Right lobe of liver (tissue), 6 donors: ENCODE data around the gene CYP4A22. TPM values are rescaled to one million over a fixed set of nuclear protein-coding genes. Genes with fewer than 3 reads are reported as not detected.
"Not testable (repeated sequence)": the region's sequence is repeated elsewhere in the genome, so short reads cannot be mapped to it uniquely, and the experiment has no call there.

Source experiments
- ATAC-seq, 4 donors: fragments of 200-7000 bp; cut with Tn5 transposase; one replicate each; pipeline ENCODE4 v1.9.1; 2020; ENCODE audit warnings: mild to moderate bottlenecking in 4 of 4, moderate library complexity in 4 of 4
- DNase-seq, 3 donors: peaks; one replicate each; pipeline ENCODE4 v3.0.0-alpha.2; 2020
- H3K27ac ChIP-seq, 3 donors: fragments of 200-600 bp; one replicate each; pipeline ENCODE4 v1.8.0; 2022
- H3K27me3 ChIP-seq, 2 donors: fragments of 200-600 bp; one replicate each; pipeline ENCODE4 v1.8.0; 2022
- H3K36me3 ChIP-seq, 4 donors: fragments of 200-600 bp; sonication (generic) in 1 of 4; one replicate each; pipeline versions ENCODE4 v1.5.1 to v1.8.0; 2017 to 2022; ENCODE audit warnings: control low read depth in 1 of 4
- H3K4me1 ChIP-seq, 4 donors: fragments of 200-600 bp; sonication (generic) in 1 of 4; one replicate each; pipeline versions ENCODE4 v1.5.1 to v1.8.0; 2017 to 2022; ENCODE audit warnings: control low read depth in 1 of 4
- H3K4me3 ChIP-seq, 3 donors: fragments of 200-600 bp; one replicate each; pipeline ENCODE4 v1.8.0; 2022
- H3K9me3 ChIP-seq, 4 donors: fragments of 200-600 bp; sonication (generic) in 1 of 4; one replicate each; pipeline versions ENCODE4 v1.5.1 to v1.8.0; 2017 to 2022; ENCODE audit warnings: control low read depth in 1 of 4
- CTCF ChIP-seq, 4 donors: fragments of 200-600 bp in 3 of 4; fragments of 450-650 bp in 1 of 4; IDR thresholded peaks; one replicate each; pipeline versions ENCODE4 v1.5.1 to v1.8.0; 2016 to 2022; ENCODE audit warnings: antibody characterized with exemption in 4 of 4, mild to moderate bottlenecking in 2 of 4
- POLR2A ChIP-seq: fragments of 450-650 bp; IDR thresholded peaks from one replicate; pipeline ENCODE4 v1.6.1; 2017; ENCODE audit warnings: antibody characterized with exemption, mild to moderate bottlenecking
- WGBS: methylation state at CpG from one replicate; pipeline ENCODE4 v1.1.6; 2018; ENCODE audit warnings: low coverage, low lambda C conversion rate; ENCODE audit not compliant: insufficient coverage; ENCODE audit errors: missing lambda C conversion rate; 5-methylcytosine and 5-hydroxymethylcytosine counted together
- intact Hi-C, 2 donors: fragments of 100-400 bp; cut with DNase I; formaldehyde crosslinking; loops; one replicate each; pipeline versions ENCODE4 v1.11.2 to v1.14.1; 2022
- total RNA-seq, 6 experiments: library from RNA; depleted of rRNA in 2 of 6; stranded (reverse); fragments of >200 nt in 2 of 6; fragmentation: NEBNext Ultra II Directional in 3 of 6; extraction: Animal tissue kit (Norgen Biotek cat#: 25700) in 3 of 6; gene quantifications; one replicate each; pipeline versions ENCODE4 v1.1.0 to v1.2.4, GENCODE V29; 2016 to 2023
- donor health status: DM: no; HTN: yes; CAD: no.
- donor health status: DM: no; HTN: no; CAD: no.
- donor health status: DM: no; HTN: no; CAD: no.
- donor health status: DM: no; HTN: yes; CAD: no.
- donor health status: DM: no; HTN: yes; CAD: no.

The CYP4A22 gene
- total RNA-seq, 6 experiments from 2014 or later, result 17.2 to 159 (median 48.9) TPM

GRCh38 chr1:47106792-47107191 lies 30.4 kb upstream of the CYP4A22 start:
- intact Hi-C loops, result no loop called here
- 79% methylated on average over 3 of the region's 3 CpGs for WGBS
- TF ChIP-seq POLR2A (no peak), CTCF (IDR thresholded peaks at IDR 0.05) (no peak)
- Histone ChIP-seq H3K9me3 (no peaks in the 10 kb centered on the region), H3K36me3 (no peaks in the 10 kb centered on the region), H3K27ac (no peak overlapping the region), H3K4me3 (no peak overlapping the region), H3K27me3 (no peaks in the 10 kb centered on the region), H3K4me1 (peaks cover 0 to 5% (median 0%) of the 10 kb centered on the region in 4 donors)
- no peak for DNase-seq
- ATAC-seq, result peak in 3 of 4 donors; percentile 38 to 55 (median 47)

GRCh38 chr1:47107851-47108574 lies 29.2 kb upstream of the CYP4A22 start:
- WGBS, result 65% methylated on average over 6 of the region's 10 CpGs
- DNase-seq, H3K4me1 ChIP-seq: not testable (repeated sequence)

GRCh38 chr1:47109482-47109881 lies 27.8 kb upstream of the CYP4A22 start:
- H3K27me3 ChIP-seq, H3K4me1 ChIP-seq, DNase-seq, H3K4me3 ChIP-seq, H3K9me3 ChIP-seq, H3K27ac ChIP-seq, H3K36me3 ChIP-seq, ATAC-seq, intact Hi-C loops: not testable (repeated sequence)

More at GRCh38 chr1:47107851-47108574, 29.2 kb upstream of the CYP4A22 start:
- H3K27me3 ChIP-seq, H3K9me3 ChIP-seq, ATAC-seq, intact Hi-C loops, H3K36me3 ChIP-seq, H3K4me3 ChIP-seq, H3K27ac ChIP-seq: not testable (repeated sequence)

- no peak for TF ChIP-seq CTCF (IDR thresholded peaks at IDR 0.05)
- TF ChIP-seq POLR2A, result no peak
- WGBS, result 87% methylated on average over 4 of the region's 4 CpGs
Observed at GRCh38 chr1:47113178-47113577, 24.1 kb upstream of the CYP4A22 start.

GRCh38 chr1:47121039-47121438 lies 16.2 kb upstream of the CYP4A22 start:
- H3K4me1 ChIP-seq, H3K4me3 ChIP-seq, H3K27ac ChIP-seq, H3K9me3 ChIP-seq, DNase-seq, intact Hi-C loops, ATAC-seq, H3K36me3 ChIP-seq, H3K27me3 ChIP-seq: not testable (repeated sequence)
- 75% methylated on average over 1 of the region's 1 CpG for WGBS

More at GRCh38 chr1:47113178-47113577, 24.1 kb upstream of the CYP4A22 start:
- no peak overlapping the region for H3K4me3 ChIP-seq
- no peaks in the 10 kb centered on the region for H3K36me3 ChIP-seq
- ATAC-seq (no peak), DNase-seq (no peak)
- no peaks in the 10 kb centered on the region for H3K9me3 ChIP-seq
- no peak overlapping the region for H3K27ac ChIP-seq
- H3K27me3 ChIP-seq, result no peaks in the 10 kb centered on the region
- H3K4me1 ChIP-seq, result no peaks in the 10 kb centered on the region
- intact Hi-C loops, result no loop called here

GRCh38 chr1:47124834-47125233 lies 12.4 kb upstream of the CYP4A22 start:
- DNase-seq, H3K36me3 ChIP-seq, H3K27me3 ChIP-seq, ATAC-seq, H3K9me3 ChIP-seq, intact Hi-C loops, H3K4me3 ChIP-seq, H3K27ac ChIP-seq: not testable (repeated sequence)
- peaks cover 0 to 15% (median 8%) of the 10 kb centered on the region in 4 donors for H3K4me1 ChIP-seq

- H3K27me3 ChIP-seq, H3K9me3 ChIP-seq, H3K36me3 ChIP-seq, DNase-seq, H3K4me3 ChIP-seq, ATAC-seq, intact Hi-C loops, H3K27ac ChIP-seq: not testable (repeated sequence)
- no CpG with 5 or more reads among the region's 2 CpGs for WGBS
- peaks cover 0 to 27% (median 12%) of the 10 kb centered on the region in 4 donors for H3K4me1 ChIP-seq
Observed at GRCh38 chr1:47126997-47127396, 10.2 kb upstream of the CYP4A22 start.
